HG02884 (cell line): ENCODE data around the gene KRT36.

Source experiments
- ATAC-seq: cut with Tn5 transposase; IDR thresholded peaks from one replicate; pipeline ENCODE4 v1.9.1; 2021; ENCODE audit warnings: mild to moderate bottlenecking, moderate library complexity; ENCODE audit not compliant: unreplicated experiment

KRT36 gene

DNA sequence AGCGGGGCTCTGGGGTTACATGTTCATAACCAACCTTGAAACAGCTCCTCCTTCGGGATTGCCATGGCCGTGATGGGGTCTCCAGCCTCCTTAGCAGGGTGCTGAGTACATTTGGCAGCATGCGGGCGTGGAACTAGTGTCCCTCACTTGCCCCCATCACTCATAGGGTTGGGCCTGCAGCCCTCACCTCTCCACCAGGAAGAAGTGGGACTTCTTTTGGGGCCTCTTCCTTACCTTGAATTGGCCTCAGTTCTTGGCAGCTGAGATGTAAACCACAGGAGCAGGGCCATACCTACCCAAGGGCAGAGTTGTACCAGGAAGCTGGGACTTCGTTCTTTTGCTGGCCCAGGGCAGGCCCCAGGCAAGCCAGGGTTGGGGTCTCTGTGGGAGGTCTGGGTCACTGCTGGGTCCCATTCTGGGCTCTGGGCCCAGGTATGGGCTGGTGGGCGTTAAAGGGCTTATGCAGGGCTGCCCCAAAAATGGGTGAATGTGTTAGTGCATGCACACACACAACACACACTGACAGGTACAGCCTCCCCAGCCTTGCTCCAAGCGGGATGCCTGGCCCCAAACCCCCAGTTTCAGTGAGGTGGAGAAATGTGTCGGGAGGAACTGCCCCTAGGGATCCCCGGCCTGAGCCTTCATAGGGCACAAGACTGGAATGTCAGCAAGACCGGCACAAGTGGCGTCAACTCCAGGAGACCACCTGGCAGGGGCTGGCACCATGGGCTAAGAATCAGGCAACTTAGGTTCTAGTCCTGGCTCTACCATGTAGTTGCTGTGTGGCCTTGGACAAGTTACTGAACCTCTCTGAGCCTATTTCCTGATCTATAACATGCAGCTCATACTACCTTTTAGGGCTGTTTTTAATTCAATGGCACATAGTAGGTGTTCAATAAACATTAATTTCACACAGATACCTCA is 32.9 kb upstream of the KRT36 start:
- no peak for ATAC-seq

DNA sequence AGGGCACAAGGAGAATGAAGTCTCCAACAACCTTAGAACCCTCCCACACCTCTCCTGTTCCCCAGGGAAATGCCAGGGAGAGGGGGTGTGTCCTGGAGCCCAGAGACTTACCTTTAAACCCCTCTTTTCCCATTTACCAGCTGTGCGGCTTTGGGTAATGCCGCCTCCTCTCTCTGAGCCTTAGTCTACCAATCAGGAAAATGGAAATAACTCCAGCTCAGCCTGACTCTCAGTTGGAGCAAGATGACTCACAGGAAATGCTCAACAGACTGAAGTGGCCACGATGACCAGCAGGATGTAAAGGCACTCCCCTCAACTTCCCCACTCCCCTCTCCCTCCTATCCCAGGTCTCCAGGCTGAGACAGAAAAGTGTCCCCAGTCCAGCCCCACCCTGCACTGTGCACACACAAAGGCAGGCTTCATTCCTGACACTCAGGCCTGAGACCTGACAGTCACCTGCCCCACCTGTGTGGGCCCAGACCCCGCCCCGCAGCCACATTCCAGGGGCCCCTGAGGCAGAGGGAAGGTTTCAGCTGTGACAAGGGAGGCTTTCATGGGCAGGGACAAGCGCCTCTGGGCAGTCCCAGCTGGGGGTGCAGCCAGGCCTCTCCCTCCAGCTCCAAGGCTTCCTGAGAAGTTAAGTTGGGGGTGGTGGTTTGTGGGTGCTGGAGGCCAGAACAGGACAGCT is 32.0 kb upstream of the KRT36 start:
- ATAC-seq: no peak

DNA sequence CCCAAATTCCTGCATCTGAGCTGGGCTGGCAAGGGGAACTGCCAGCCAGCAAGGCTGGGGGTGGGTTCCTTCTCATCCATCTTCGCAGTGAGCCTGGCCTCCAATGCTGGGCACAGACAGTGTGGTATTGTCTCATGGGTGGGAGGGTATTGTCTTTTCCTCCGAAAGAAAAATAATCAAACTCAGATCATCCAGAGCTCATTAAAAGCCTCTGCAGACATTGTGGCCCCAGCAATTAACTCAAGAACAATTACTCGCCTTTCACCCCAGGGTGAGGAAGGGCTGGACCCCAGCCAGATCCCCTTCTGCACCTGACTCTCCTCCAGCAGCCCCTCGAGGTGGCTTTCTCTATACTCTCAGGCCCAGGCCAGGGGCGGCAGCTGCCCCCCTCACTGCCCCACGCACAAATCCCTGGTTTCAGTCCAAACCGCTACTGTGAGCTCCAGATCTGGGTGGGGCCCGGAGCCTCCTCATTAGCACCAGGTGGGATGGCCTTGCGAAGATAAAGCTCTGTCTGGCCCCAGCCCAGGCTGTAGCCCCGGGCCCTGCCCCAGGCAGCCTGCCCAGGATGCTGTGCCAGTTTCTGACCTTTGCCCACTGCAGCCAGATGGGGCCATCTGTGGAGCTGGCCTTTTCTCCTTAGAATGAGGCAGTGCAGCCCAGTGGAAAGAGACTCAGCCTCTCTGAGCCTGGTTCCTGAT is 31.3 kb upstream of the KRT36 start:
- no peak for ATAC-seq

DNA sequence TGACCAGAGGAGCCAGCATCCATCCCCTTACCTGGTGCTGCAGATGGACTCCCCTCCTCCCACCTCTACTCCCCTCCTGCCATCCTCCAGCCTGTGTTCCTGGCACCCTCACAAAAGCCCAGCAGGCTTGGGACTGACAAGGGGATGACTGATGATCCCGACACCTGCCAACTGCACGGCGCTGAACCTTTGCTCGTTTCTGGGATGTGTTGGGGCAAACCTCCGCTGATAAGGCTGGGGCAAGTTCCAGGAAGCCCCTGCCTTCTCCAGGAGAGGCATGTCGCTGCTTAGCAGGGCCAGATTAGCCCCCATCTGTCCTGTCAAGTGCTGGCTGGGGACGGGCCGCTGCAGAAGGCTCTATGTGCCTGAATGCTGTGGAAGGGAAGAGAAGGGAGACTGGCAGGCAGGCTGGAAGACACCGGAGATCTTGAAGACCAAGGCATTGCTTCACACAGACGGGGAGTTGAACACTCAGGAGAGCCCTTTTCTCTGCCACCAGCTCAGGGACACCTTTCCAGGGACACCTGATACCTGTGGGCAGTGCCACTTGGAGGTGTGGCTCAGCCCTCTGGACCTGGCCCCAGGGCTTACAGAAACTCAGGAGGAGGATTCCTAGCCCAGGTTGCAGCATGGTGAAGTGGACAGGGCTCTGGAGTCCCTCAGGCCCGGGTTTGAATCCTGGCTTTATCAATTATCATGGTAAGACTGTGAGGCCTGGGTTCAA is 30.0 kb upstream of the KRT36 start:
- ATAC-seq: no peak

DNA sequence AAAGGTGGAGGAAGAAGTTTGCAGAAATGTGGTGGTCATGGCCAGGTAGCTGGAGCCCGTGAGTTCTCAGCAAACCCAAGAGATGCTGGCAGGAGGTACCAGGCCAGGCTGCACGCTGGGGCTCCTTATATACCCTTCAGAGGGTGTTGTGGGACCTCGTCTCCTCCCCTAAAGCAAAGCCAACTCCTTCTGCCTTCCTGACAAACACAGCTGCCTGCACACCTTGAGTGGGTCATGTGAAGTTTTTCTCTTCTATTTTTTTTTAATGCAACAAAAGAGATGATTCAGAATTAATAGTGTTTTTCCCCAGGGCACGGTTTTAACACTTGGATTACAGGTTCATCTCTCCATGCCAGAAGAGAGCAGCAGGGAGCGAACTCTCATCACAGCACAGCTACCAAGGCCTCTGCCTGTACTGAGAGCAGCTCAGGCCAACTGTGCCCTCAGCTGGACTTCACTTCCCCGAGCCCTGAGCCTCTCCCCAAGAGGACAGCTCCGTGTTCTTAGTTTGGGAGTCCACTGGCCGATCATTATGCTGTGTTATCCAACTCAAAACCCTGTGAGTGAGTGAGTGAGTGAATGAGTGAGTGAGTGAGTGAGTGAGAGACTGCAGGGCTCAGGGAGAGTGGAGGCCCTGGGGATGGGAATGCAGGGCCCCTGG is 29.2 kb upstream of the KRT36 start, which contains the start of gene KRT15:
TSS of gene KRT15 (minus strand) at position 102 of the 661 bp plus-strand sequence. CDS start at position 39, 63 bp downstream.
- ATAC-seq: no peak

DNA sequence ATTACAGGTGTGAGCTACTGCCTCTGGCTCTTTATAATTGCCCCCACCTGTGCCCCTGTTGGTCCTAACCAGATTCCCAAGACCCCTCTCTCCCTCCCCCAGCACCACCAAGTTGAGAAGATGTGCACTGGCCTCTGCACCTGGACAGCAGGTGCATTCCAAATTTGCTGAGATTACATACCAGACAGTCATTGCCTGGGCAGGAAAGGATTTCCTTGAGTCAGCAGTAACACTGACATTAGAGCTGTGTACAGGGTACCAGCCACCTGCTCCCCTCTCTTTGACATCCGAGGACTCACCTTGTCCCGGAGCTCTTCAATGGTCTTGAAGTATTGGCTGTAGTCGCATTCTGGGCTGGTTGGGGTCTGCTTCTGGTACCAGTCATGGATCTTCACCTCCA is 28.3 kb upstream of the KRT36 start:
- no peak for ATAC-seq

DNA sequence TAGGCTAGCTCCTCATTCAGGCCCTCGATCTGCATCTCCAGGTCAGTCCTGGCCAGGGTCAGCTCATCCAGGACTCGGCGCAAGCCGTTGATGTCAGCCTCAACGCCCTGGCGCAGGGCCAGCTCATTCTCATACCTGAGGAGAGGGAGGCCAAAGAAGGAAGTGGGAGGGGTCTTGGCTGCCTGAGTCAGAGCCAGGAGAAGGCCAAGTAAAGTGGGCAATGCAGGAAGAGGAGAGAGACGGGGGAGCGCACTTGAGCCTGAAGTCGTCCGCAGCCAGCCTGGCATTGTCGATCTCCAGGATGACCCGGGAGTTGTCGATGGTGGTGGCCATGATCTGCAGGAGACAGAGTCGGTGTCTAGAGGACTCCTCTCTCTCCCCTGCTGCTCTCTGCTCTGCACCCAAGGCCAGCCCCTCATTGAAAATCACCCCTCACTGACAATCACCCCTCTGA is 27.1 kb upstream of the KRT36 start:
- no peak for ATAC-seq

DNA sequence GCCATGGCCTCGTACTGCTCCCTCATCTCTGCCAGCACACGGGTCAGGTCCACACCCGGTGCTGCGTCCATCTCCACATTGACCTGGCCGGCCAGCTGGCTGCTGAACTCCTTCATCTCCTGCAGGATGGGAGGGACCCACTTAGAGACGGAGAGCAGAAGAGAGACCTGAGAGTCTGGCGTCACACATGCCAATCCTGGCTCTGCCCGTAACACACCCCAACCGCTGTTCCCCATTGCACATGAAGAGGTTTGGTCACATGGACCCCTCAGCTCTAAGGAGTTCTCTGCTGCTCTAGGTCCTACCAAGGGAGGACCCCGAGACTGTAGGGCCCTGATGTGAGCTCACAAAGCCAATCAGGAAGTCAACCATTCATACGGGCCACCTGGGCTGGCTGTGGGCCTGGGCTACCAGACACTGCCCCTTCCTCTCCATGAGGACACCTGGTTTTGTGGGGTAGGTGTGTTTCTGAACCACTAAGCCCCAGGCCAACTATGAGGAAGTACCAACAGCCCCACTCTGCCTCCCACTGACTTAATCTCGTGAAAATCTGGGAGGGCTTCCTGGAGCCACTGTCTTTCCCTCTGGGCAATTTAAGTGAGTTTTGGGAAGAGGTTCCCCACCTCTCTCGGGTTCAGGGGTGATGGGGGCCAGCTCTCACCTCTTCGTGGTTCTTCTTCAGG is 26.6 kb upstream of the KRT36 start:
- no peak for ATAC-seq

DNA sequence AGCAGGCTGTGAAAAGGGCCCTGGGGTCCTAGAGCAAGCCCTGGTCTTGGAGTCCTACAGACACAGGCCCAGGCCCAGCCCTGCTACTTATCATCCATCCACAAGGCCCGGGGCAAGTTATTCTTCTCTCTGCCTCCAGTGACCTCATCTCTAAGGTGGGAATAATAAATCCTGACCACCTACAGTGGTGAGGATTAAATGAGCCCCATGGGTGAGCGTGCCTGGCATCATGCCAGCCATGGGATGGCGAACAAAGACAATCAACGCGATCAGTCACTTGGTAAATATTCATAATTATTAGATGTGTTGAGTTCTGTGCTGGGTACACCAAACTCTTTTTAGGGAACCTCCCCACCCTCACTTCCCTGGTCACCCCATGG is 23.4 kb upstream of the KRT36 start:
- no peak for ATAC-seq

DNA sequence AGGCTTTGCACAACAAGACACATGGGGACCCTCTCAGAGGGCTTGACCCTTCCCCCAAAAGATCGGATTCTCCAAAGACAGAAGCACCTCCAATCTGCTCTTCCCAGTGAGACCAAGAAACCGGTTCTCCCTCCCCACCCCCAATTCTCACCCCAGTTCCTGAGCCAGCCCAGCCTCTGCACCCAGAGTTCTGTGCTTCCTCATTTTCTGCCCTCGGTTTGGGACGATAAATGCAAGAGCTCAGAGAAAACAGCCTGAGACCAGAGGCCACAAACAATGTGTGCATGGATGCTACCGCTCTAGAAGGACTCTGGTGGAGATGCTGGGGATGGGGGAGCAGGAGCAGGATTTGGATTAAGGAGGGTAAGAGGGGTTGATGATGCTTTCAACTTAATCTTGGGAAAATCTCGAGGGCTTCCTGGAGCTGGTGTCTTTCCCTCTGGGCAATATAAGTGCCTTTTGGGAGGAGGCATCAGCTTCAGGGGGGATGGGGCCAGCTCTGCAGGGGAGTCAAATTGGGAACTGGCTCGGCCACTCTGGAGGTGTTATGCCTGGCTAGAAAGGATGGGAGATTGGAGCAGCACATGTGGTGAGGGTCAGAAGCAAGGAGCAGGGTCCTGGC is 22.9 kb upstream of the KRT36 start:
- ATAC-seq: no peak

DNA sequence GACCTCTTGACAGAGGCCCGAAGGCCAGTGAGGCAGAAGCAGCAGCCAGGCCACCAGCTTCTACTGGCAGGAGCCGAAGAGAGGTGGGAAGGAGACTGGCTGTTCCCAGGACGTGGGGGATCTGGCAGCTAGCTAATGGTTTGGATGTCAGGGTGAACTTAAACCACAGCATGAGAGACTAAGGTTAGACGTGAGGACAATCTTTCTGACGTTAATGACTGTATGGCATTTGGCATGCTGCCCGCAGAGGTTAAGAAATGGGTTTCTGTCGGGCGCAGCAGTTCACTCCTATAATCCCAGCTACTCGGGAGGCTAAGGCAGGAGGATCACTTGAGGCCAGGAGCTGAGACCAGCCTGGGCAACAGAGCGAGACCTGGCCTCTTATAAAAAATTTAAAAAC is 22.0 kb upstream of the KRT36 start:
- ATAC-seq: no peak

DNA sequence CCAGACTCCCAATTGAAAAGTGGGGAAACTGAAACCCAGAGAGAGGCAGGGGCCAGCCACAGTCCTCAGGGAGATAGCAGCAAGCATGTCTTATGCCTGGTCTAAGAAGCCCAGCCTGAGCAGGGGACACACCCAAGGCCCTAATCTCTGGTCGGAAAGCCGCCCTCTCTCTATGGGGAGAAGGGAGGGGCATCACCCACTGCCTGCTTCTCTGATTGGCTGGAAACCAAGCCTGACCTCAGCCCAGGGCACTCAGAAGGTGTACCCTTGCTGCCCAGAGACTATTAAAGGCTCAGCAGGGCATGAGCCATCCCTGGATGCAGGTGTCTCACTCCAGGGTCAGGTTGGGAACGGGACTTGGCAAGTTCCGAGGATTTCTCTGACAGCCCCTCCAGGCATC is 21.4 kb upstream of the KRT36 start:
- no peak for ATAC-seq

DNA sequence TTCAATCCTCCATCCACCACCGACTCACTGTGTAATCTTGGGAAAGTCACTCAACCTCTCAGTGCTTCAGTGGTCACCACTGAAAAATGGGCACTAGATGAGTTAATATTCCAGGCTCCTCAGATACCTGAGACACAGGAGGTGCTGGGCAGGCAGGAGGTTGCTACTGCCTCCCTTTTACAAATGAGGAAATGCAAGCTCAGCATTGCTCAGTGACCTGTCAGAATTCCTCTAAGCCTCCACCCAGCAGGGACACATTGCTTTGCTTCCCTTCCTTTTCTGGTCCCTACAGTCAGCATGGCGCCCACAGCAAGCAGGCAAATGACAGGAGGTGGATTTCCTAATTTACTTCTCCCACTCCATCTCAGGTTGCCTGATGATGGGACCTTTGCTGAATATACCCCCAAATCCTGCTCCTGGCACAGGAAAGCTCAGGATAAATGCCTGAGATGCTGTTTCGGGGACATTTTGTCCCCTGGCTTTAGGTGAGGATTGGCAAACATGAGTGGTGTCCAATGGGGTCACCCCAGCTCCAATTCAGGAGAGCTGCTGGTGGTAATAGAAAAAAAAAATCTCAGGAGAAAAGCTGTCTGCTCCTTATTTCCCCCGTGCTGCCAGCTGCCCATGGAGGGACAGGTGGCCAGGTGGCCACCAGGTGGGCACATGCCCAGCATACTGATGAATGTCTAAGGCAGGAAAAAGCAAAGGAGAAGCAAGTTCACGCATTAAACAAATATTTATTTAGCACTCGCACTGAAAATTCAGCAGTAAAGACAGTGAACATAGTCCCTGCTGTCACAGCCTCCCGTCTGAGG is 20.7 kb upstream of the KRT36 start:
- no peak for ATAC-seq

DNA sequence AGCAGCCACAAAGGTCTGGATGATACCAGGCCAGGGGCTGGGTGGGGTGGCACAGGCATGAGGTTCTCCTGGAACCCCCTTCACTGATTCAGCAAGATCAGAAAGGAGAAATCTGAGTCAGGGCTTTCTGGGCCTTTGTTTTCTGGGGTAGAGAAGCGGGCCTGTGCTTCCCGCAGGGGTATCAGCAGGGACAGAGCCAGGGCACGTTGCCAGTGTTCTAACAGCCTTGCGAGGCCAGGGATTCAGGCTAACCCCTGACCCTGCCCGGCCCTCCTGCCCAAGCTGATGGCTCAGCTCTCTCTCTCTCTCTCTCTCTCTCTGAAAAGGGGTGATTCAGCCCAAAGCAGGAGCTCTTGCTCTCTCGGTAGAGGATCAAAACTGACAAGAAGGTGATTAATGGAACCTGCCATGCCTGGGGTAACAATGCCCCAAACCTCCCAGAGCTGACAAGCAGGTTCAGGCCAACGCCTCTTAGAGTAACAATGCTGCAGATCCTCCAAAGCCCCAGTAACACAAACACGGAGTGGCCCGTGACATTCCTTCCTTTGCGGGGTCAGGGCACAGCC is 17.7 kb upstream of the KRT36 start:
- ATAC-seq: no peak

DNA sequence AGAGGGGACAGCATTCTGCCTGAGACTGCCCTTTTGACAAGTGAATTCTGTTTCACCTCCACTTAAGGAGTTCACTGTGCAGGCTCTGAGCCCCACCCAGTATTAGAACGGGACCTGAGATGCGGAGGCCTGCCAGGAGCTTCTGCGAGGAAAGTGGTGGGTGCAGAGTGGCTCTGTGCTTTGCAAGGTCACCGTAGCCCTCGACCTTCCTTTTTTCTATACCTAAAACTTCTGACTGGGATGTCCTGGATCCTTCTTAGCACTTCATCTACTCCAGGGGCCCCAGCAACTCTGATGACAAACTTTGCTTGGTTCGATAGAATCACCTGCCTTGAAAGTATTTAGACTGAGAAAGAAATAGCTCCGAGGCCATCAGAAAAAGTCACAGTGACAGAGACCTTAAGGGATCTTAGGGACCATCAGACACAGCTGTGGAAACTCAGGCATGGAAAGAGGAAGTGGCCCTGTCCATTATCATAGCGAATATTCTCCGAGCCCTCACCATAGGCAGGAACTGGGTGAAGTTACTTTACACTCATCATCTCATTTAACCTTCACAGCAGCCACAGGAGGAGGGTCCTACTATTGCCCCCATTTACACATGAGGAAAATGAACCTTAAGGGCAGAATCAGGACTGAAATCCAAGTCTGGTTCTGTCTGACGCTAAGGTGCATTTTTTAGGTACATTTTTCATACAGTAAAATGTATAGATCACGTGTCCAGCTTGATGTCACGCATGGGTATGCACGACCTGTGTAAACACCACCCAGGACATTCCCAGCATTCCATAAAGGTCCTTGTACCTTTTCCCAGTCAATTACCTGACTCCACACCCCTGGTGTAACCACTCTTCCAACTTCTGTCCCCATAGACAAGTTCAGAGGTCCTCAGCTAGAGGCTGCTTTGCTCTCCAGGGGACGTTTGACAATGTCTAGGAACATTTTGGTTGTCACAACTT is 16.4 kb upstream of the KRT36 start:
- no peak for ATAC-seq

DNA sequence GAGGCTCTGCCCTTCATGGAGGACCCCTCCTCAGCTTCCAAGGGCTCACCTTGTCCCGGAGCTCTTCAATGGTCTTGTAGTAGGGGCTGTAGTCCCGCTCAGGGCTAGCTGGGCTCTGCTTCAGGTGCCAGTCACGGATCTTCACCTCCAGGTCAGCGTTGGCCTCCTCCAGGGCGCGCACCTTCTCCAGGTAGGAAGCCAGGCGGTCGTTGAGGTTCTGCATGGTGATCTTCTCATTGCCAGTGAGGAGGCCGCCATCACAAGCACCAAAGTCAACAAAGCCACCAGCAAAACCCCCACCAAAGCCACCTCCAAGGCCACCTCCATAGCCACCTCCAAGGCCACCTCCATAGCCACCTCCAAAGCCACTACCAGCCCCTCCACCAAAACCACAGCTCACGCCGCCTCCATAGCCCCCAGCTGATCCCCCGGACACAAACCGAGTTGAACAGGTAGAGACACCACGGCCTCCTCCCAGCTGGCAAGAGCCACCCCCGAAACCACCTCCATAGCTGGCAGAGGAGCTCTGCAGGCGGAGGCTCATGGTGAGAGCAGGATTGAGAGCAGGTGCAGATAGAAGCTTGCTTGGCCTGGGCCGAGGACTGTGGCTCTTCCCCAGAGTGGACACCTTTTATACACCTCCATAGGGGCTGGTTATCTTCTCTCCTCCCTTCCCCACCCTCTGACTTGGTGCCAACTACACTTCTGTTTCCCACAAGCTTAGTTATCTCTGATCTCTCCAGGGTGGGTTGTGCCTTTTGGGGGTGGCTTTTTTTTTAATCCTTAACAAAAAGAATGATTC is 15.5 kb upstream of the KRT36 start, which contains the start of gene KRT13:
TSS of gene KRT13 (minus strand) at position 606 of the 802 bp plus-strand sequence. CDS start at position 544, 62 bp downstream.
- no peak for ATAC-seq
